ENCODE data around the gene HNRNPH1. TPM values are rescaled to one million over a fixed set of nuclear protein-coding genes. Genes with fewer than 3 reads are reported as not detected.
A peak's percentile ranks its signal among the peaks of the same experiment; 100 is the strongest.

Gene HNRNPH1
- total and polyA plus RNA-seq, 2 of the 13 experiments (the other 11 are each of a cell fraction or from before 2014, with no cell fraction given) = 382 to 1,064 TPM

- Histone ChIP-seq H4K20me1 (ENCODE audit: insufficient read depth, low read length) (no peaks in the 10 kb centered on the region), H3K4me2 (ENCODE audit: low read depth, low read length) (no peak overlapping the region), H2AFZ (ENCODE audit: low read length) (no peak overlapping the region), H3K9me3 (ENCODE audit: low read length) (no peaks in the 10 kb centered on the region), H3K27ac (ENCODE audit: extremely low read length, insufficient read depth, low read length) (no peak overlapping the region), H3K36me3 (replicated peaks in 1 of 2; ENCODE audit: control insufficient read depth in 1 of 2, insufficient read depth in 2 of 2, low read length in 2 of 2) (peaks cover 21 to 67% of the 10 kb centered on the region in 2 experiments), H3K4me3 (replicated peaks in 1 of 3; ENCODE audit: insufficient read depth in 1 of 3, low read depth in 2 of 3, low read length in 3 of 3) (no peak overlapping the region), H3K4me1 (ENCODE audit: insufficient read depth, low read length) (no peaks in the 10 kb centered on the region), H3K79me2 (ENCODE audit: insufficient read depth, low read length) (no peaks in the 10 kb centered on the region), H3K9ac (ENCODE audit: insufficient read depth, low read depth, low read length) (no peak overlapping the region), H3K27me3 (ENCODE audit: control insufficient read depth in 1 of 2, insufficient read depth in 2 of 2, low read length in 2 of 2) (no peaks in the 10 kb centered on the region)
- no peak for TF ChIP-seq SALL1 (CRISPR knock-in tag; IDR thresholded peaks at IDR 0.05)
- TF ChIP-seq POLR2G (IDR thresholded peaks at IDR 0.05; ENCODE audit: low read depth, low read length) = no peak
- TF ChIP-seq AGO2 (optimal IDR thresholded peaks at IDR 0.05; ENCODE audit: low read depth, low read length) = peak; percentile 75
- FAIRE-seq (no peak), DNase-seq (ENCODE audit: low spot score) (no peak), ATAC-seq (no peak)
- ChIA-PET CTCF (ENCODE audit: low intra/inter-chr PET ratio, low total read pairs) (no interaction called here), POLR2A (interaction anchor here (2.7 kb wide), 1 partner anchor 20 kb away, joined by 9 read pairs; the partner anchor contains the start of gene HNRNPH1)
- WGBS (ENCODE audit: low lambda C conversion rate) = 97% methylated on average over 12 of the region's 12 CpGs
- intact Hi-C loops (cut with micrococcal nuclease; ENCODE audit: unreplicated experiment) (no loop called here), in situ Hi-C loops (cut with HindIII; ENCODE audit: extremely low pct_ligation_motif_present, low pct_unique_long_range_greater_than_20kb) (no loop called here)
- BruUV-seq (replicated peaks) = no TSS peak
Observed at GRCh38 chr5:179603308-179603707, 20.2 kb downstream of the HNRNPH1 start.

- H3K9me3 ChIP-seq (ENCODE audit: low read length) = no peaks in the 10 kb centered on the region
- 92% methylated on average over 14 of the region's 18 CpGs for WGBS (ENCODE audit: low lambda C conversion rate)
- ChIA-PET CTCF (ENCODE audit: low intra/inter-chr PET ratio, low total read pairs) (no interaction called here), POLR2A (interaction anchor here (0.8 kb wide), 1 partner anchor 21 kb away, joined by 5 read pairs; the partner anchor contains the start of gene HNRNPH1)
- no peak overlapping the region for H3K4me2 ChIP-seq (ENCODE audit: low read depth, low read length)
- 0 out of 2 replicates have a peak, but pooled peaks have one; percentile 40 for TF ChIP-seq POLR2AphosphoS2 (IDR thresholded peaks at IDR 0.05; ENCODE audit: low read depth, low read length)
- no peak for TF ChIP-seq TFAP4 (IDR thresholded peaks at IDR 0.05; ENCODE audit: borderline replicate concordance, low read depth)
- no peak for ATAC-seq
- no peak for FAIRE-seq
- no peak overlapping the region for H3K9ac ChIP-seq (ENCODE audit: insufficient read depth, low read depth, low read length)
- no peak overlapping the region for H2AFZ ChIP-seq (ENCODE audit: low read length)
- no peaks in the 10 kb centered on the region for H4K20me1 ChIP-seq (ENCODE audit: insufficient read depth, low read length)
- no peaks in the 10 kb centered on the region for H3K4me1 ChIP-seq (ENCODE audit: insufficient read depth, low read length)
- H3K27ac ChIP-seq (ENCODE audit: extremely low read length, insufficient read depth, low read length) = no peak overlapping the region
- no peaks in the 10 kb centered on the region for H3K27me3 ChIP-seq (ENCODE audit: control insufficient read depth in 1 of 2, insufficient read depth in 2 of 2, low read length in 2 of 2)
- H3K79me2 ChIP-seq (ENCODE audit: insufficient read depth, low read length) = no peaks in the 10 kb centered on the region
- no peak overlapping the region for H3K4me3 ChIP-seq (replicated peaks in 1 of 3; ENCODE audit: insufficient read depth in 1 of 3, low read depth in 2 of 3, low read length in 3 of 3)
- intact Hi-C loops (cut with micrococcal nuclease; ENCODE audit: unreplicated experiment) (no loop called here), in situ Hi-C loops (cut with HindIII; ENCODE audit: extremely low pct_ligation_motif_present, low pct_unique_long_range_greater_than_20kb) (no loop called here)
- no TSS peak for BruUV-seq (replicated peaks)
- no peak for DNase-seq (ENCODE audit: low spot score)
- peaks cover 23 to 59% of the 10 kb centered on the region in 2 experiments; a peak in 4 of 5 replicates for H3K36me3 ChIP-seq (replicated peaks in 1 of 2; ENCODE audit: control insufficient read depth in 1 of 2, insufficient read depth in 2 of 2, low read length in 2 of 2)
Observed at GRCh38 chr5:179601871-179602625, 21.4 kb downstream of the HNRNPH1 start.

All from HepG2 (cell line).